ENCODE data around the gene EML1. TPM values are rescaled to one million over a fixed set of nuclear protein-coding genes. Genes with fewer than 3 reads are reported as not detected.

Gene EML1
- total RNA-seq, 1 donor from 2014 or later: 33.3 TPM

GRCh38 chr14:99972748-99973466 is 179.7 kb downstream of the EML1 start:
- peaks cover 16% of the 10 kb centered on the region for H3K4me1 ChIP-seq
- peak overlapping the region; percentile 82 for H3K27ac ChIP-seq (replicated peaks)
- peak overlapping the region; percentile 88 for H3K4me3 ChIP-seq
- no peaks in the 10 kb centered on the region for H3K27me3 ChIP-seq (ENCODE audit: low read depth)
- DNase-seq: no peak
- no peak for TF ChIP-seq CTCF (IDR thresholded peaks at IDR 0.05; ENCODE audit: borderline replicate concordance)
- intact Hi-C loops (cut with micrococcal nuclease): no loop called here
- H3K36me3 ChIP-seq: no peaks in the 10 kb centered on the region
- H3K9me3 ChIP-seq (replicated peaks): peaks cover 25% of the 10 kb centered on the region

- no peaks in the 10 kb centered on the region for H3K36me3 ChIP-seq
- intact Hi-C loops (cut with micrococcal nuclease): no loop called here
- H3K27me3 ChIP-seq (ENCODE audit: low read depth): no peaks in the 10 kb centered on the region
- no peak for DNase-seq
- TF ChIP-seq CTCF (IDR thresholded peaks at IDR 0.05; ENCODE audit: borderline replicate concordance): no peak
- no peak overlapping the region for H3K4me3 ChIP-seq
- H3K27ac ChIP-seq (replicated peaks): no peak overlapping the region
- peaks cover 25% of the 10 kb centered on the region for H3K9me3 ChIP-seq (replicated peaks)
- H3K4me1 ChIP-seq: peaks cover 16% of the 10 kb centered on the region
These were observed 182.0 kb downstream of the EML1 start for GRCh38 chr14:99975190-99975589.

GRCh38 chr14:99976021-99976420 is 182.8 kb downstream of the EML1 start:
- DNase-seq: no peak
- Histone ChIP-seq H3K36me3 (no peaks in the 10 kb centered on the region), H3K4me3 (no peak overlapping the region), H3K27me3 (ENCODE audit: low read depth) (no peaks in the 10 kb centered on the region), H3K27ac (replicated peaks) (no peak overlapping the region), H3K9me3 (replicated peaks) (peaks cover 25% of the 10 kb centered on the region), H3K4me1 (peaks cover 13% of the 10 kb centered on the region)
- no peak for TF ChIP-seq CTCF (IDR thresholded peaks at IDR 0.05; ENCODE audit: borderline replicate concordance)
- intact Hi-C loops (cut with micrococcal nuclease): no loop called here

- no peak for TF ChIP-seq CTCF (IDR thresholded peaks at IDR 0.05; ENCODE audit: borderline replicate concordance)
- H3K27ac ChIP-seq (replicated peaks): no peak overlapping the region
- H3K36me3 ChIP-seq: no peaks in the 10 kb centered on the region
- intact Hi-C loops (cut with micrococcal nuclease): no loop called here
- peaks cover 25% of the 10 kb centered on the region for H3K9me3 ChIP-seq (replicated peaks)
- no peaks in the 10 kb centered on the region for H3K27me3 ChIP-seq (ENCODE audit: low read depth)
- peaks cover 11% of the 10 kb centered on the region for H3K4me1 ChIP-seq
- no peak overlapping the region for H3K4me3 ChIP-seq
- no peak for DNase-seq
These were observed 183.5 kb downstream of the EML1 start for GRCh38 chr14:99976681-99977080.

GRCh38 chr14:99980299-99980698 is 187.1 kb downstream of the EML1 start:
- H3K27me3 ChIP-seq (ENCODE audit: low read depth): no peaks in the 10 kb centered on the region
- H3K4me1 ChIP-seq: peaks cover 6% of the 10 kb centered on the region
- no peak overlapping the region for H3K4me3 ChIP-seq
- DNase-seq: no peak
- TF ChIP-seq CTCF (IDR thresholded peaks at IDR 0.05; ENCODE audit: borderline replicate concordance): no peak
- intact Hi-C loops (cut with micrococcal nuclease): loop anchor here (5.0 kb wide), 2 partner anchors 127 to 212 kb away; no protein-coding TSS in a partner anchor
- no peak overlapping the region for H3K27ac ChIP-seq (replicated peaks)
- H3K9me3 ChIP-seq (replicated peaks): peaks cover 14% of the 10 kb centered on the region
- H3K36me3 ChIP-seq: no peaks in the 10 kb centered on the region
